ENCODE data around the gene GPR39.

DNA sequence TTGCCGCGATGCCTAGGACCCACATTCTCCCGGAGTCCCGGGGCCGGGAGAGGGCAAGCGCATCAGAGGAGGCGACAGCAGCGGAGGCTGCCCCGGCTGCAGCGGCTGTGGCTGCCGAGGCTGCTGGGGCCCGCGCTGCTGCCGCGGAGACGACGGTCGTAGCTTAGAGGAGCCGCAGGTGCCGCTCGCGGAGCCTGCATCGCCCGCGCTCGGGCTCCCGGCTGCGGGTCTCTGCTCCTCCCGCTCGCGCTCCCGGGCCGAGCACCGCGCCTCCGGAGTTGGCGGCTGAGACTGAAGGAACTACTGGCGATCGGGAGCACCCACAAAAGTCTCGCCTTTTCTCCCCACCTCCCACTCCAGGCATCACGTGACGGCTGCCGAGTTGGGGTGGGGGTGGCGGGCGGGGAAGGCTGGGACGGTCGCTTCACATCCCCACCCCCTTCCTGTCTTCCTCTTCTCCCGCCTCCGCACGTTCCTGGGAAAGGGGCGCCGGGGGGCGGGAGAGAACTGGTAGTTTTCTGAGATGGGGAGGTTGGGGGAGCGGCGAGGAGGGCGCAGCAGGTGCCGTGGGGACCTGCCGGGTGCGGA, 253.4 kb downstream of the GPR39 start, which contains the start of gene LYPD1:
- no peak for TF ChIP-seq POLR2A (IDR thresholded peaks at IDR 0.05)
- TF ChIP-seq, protein P1, sequence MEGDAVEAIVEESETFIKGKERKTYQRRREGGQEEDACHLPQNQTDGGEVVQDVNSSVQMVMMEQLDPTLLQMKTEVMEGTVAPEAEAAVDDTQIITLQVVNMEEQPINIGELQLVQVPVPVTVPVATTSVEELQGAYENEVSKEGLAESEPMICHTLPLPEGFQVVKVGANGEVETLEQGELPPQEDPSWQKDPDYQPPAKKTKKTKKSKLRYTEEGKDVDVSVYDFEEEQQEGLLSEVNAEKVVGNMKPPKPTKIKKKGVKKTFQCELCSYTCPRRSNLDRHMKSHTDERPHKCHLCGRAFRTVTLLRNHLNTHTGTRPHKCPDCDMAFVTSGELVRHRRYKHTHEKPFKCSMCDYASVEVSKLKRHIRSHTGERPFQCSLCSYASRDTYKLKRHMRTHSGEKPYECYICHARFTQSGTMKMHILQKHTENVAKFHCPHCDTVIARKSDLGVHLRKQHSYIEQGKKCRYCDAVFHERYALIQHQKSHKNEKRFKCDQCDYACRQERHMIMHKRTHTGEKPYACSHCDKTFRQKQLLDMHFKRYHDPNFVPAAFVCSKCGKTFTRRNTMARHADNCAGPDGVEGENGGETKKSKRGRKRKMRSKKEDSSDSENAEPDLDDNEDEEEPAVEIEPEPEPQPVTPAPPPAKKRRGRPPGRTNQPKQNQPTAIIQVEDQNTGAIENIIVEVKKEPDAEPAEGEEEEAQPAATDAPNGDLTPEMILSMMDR (IDR thresholded peaks at IDR 0.05) = no peak

Data from esophagus squamous epithelium (tissue), 4 donors.